ENCODE results near the gene CFDP1. TPM values are rescaled to one million over a fixed set of nuclear protein-coding genes. Genes with fewer than 3 reads are reported as not detected.

CFDP1 gene
- total and polyA plus RNA-seq, 2 of the 13 experiments (the other 11 are each of a cell fraction or from before 2014, with no cell fraction given) = 78.6 to 153 TPM

DNA sequence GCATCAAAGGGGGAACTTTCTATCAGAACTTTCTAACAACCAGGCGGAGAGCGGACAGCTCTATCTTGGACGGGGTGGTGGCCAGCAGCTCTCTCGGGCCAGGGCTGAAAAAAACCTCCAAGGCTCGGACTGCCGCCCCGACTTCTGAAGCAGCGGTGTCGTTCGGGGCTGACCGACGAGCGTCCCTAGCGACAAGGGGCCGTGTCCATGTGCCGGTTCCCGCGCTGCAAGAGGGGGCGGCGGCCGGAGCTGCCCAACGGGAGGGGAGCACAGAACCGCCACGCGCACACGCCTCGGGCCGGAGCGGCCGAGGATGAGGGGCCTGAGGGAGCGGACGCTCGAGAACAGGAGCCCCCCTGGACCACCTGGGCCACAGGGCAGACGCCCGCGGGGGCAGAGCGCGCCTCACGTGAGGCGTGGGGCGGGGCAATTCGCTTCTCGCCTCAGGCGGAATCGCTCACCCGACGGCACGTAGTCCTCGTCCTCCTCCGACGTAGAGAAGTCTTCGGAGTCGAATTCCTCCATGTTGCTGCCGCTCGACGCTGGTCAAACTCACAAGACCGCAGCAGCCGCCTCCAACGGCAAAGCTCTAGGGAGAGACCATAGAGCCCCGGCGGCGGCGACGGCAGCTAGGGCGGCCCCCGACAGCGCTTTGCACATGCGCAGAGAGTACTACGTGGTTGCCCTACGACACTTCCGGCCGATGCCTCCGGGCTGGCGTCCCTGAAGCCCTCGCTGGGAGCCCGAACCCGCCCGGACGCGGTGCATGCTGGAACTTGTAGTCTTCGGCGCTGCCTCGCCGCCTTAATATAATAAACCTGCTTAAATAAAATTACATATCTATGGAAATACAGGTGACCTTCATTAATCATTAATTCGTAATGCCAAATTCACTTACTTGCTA, at the start of gene CFDP1 (continued):
- TF ChIP-seq, protein P1, sequence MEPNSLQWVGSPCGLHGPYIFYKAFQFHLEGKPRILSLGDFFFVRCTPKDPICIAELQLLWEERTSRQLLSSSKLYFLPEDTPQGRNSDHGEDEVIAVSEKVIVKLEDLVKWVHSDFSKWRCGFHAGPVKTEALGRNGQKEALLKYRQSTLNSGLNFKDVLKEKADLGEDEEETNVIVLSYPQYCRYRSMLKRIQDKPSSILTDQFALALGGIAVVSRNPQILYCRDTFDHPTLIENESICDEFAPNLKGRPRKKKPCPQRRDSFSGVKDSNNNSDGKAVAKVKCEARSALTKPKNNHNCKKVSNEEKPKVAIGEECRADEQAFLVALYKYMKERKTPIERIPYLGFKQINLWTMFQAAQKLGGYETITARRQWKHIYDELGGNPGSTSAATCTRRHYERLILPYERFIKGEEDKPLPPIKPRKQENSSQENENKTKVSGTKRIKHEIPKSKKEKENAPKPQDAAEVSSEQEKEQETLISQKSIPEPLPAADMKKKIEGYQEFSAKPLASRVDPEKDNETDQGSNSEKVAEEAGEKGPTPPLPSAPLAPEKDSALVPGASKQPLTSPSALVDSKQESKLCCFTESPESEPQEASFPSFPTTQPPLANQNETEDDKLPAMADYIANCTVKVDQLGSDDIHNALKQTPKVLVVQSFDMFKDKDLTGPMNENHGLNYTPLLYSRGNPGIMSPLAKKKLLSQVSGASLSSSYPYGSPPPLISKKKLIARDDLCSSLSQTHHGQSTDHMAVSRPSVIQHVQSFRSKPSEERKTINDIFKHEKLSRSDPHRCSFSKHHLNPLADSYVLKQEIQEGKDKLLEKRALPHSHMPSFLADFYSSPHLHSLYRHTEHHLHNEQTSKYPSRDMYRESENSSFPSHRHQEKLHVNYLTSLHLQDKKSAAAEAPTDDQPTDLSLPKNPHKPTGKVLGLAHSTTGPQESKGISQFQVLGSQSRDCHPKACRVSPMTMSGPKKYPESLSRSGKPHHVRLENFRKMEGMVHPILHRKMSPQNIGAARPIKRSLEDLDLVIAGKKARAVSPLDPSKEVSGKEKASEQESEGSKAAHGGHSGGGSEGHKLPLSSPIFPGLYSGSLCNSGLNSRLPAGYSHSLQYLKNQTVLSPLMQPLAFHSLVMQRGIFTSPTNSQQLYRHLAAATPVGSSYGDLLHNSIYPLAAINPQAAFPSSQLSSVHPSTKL (CRISPR knock-in tag; IDR thresholded peaks at IDR 0.05) = peak; percentile 66
- peak; percentile 88 for TF ChIP-seq ZNF367 (CRISPR knock-in tag; IDR thresholded peaks at IDR 0.05; ENCODE audit: borderline replicate concordance)
- TF ChIP-seq U2AF1 (optimal IDR thresholded peaks at IDR 0.05; ENCODE audit: low read depth, low read length) = no peak
- peak; percentile 97 for TF ChIP-seq SNAPC2 (CRISPR knock-in tag; IDR thresholded peaks at IDR 0.05)
- TF ChIP-seq ZNF556 (CRISPR knock-in tag; IDR thresholded peaks at IDR 0.05; ENCODE audit: borderline replicate concordance) = peak; percentile 91
- no peak for TF ChIP-seq ZNF549 (CRISPR knock-in tag; IDR thresholded peaks at IDR 0.05)
- TF ChIP-seq, protein P2, sequence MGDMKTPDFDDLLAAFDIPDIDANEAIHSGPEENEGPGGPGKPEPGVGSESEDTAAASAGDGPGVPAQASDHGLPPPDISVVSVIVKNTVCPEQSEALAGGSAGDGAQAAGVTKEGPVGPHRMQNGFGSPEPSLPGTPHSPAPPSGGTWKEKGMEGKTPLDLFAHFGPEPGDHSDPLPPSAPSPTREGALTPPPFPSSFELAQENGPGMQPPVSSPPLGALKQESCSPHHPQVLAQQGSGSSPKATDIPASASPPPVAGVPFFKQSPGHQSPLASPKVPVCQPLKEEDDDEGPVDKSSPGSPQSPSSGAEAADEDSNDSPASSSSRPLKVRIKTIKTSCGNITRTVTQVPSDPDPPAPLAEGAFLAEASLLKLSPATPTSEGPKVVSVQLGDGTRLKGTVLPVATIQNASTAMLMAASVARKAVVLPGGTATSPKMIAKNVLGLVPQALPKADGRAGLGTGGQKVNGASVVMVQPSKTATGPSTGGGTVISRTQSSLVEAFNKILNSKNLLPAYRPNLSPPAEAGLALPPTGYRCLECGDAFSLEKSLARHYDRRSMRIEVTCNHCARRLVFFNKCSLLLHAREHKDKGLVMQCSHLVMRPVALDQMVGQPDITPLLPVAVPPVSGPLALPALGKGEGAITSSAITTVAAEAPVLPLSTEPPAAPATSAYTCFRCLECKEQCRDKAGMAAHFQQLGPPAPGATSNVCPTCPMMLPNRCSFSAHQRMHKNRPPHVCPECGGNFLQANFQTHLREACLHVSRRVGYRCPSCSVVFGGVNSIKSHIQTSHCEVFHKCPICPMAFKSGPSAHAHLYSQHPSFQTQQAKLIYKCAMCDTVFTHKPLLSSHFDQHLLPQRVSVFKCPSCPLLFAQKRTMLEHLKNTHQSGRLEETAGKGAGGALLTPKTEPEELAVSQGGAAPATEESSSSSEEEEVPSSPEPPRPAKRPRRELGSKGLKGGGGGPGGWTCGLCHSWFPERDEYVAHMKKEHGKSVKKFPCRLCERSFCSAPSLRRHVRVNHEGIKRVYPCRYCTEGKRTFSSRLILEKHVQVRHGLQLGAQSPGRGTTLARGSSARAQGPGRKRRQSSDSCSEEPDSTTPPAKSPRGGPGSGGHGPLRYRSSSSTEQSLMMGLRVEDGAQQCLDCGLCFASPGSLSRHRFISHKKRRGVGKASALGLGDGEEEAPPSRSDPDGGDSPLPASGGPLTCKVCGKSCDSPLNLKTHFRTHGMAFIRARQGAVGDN (CRISPR knock-in tag; IDR thresholded peaks at IDR 0.05) = peak; percentile 99
- TF ChIP-seq JARID2 (CRISPR knock-in tag; IDR thresholded peaks at IDR 0.05; ENCODE audit: insufficient replicate concordance) = peak; percentile 18
- no peak; the same call in 1 of the 2 replicates for TF ChIP-seq MTF2 (CRISPR knock-in tag; IDR thresholded peaks at IDR 0.05; ENCODE audit: borderline replicate concordance)
- TF ChIP-seq DNMT3B (CRISPR knock-in tag; conservative IDR thresholded peaks at IDR 0.05) = no peak; the same call in 1 of the 2 replicates
- TF ChIP-seq, protein P3, sequence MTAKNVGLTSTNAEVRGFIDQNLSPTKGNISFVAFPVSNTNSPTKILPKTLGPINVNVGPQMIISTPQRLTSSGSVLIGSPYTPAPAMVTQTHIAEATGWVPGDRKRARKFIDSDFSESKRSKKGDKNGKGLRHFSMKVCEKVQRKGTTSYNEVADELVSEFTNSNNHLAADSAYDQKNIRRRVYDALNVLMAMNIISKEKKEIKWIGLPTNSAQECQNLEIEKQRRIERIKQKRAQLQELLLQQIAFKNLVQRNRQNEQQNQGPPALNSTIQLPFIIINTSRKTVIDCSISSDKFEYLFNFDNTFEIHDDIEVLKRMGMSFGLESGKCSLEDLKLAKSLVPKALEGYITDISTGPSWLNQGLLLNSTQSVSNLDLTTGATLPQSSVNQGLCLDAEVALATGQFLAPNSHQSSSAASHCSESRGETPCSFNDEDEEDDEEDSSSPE (CRISPR knock-in tag; IDR thresholded peaks at IDR 0.05) = peak; percentile 98
- peak; percentile 89 for TF ChIP-seq MED8 (CRISPR knock-in tag; IDR thresholded peaks at IDR 0.05; ENCODE audit: insufficient replicate concordance)
- no peak for TF ChIP-seq RFX5 (IDR thresholded peaks at IDR 0.05; ENCODE audit: low read depth, low read length)
- no peak for TF ChIP-seq HNF4A (CRISPR knock-in tag; IDR thresholded peaks at IDR 0.05)
- TF ChIP-seq ARHGAP35 (CRISPR knock-in tag; IDR thresholded peaks at IDR 0.05; ENCODE audit: borderline replicate concordance) = peak; percentile 99
- peak; percentile 21; the same call in 1 of the 2 replicates for TF ChIP-seq ZFP1 (CRISPR knock-in tag; IDR thresholded peaks at IDR 0.05)
- no peak for TF ChIP-seq SMARCC2 (IDR thresholded peaks at IDR 0.05)
- TF ChIP-seq, protein P4, sequence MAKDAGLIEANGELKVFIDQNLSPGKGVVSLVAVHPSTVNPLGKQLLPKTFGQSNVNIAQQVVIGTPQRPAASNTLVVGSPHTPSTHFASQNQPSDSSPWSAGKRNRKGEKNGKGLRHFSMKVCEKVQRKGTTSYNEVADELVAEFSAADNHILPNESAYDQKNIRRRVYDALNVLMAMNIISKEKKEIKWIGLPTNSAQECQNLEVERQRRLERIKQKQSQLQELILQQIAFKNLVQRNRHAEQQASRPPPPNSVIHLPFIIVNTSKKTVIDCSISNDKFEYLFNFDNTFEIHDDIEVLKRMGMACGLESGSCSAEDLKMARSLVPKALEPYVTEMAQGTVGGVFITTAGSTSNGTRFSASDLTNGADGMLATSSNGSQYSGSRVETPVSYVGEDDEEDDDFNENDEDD (CRISPR knock-in tag; IDR thresholded peaks at IDR 0.05; ENCODE audit: borderline replicate concordance) = peak; percentile 99
- peak; percentile 54; the same call in 1 of the 2 replicates for TF ChIP-seq ZNF75D (CRISPR knock-in tag; IDR thresholded peaks at IDR 0.05; ENCODE audit: borderline replicate concordance)

All from HepG2 (cell line).